OCI-LY7 (cell line): ENCODE measurements around the gene TBC1D4.

Experiments used
- CTCF ChIP-seq: fragments of 200-600 bp; sonication (generic); conservative IDR thresholded peaks from 2 replicates; pipeline ENCODE4 v1.5.1; 2014; ENCODE audit warnings: mild to moderate bottlenecking, antibody characterized with exemption, low read length, moderate library complexity, mixed read lengths
- EZH2phosphoT487 ChIP-seq: fragments of 200-600 bp; sonication (generic); IDR thresholded peaks from 2 replicates; pipeline ENCODE4 v1.6.1; 2018; ENCODE audit warnings: low read depth, borderline replicate concordance, mild to moderate bottlenecking, mixed run types, antibody characterized with exemption, low read length, moderate library complexity, mixed read lengths

DNA sequence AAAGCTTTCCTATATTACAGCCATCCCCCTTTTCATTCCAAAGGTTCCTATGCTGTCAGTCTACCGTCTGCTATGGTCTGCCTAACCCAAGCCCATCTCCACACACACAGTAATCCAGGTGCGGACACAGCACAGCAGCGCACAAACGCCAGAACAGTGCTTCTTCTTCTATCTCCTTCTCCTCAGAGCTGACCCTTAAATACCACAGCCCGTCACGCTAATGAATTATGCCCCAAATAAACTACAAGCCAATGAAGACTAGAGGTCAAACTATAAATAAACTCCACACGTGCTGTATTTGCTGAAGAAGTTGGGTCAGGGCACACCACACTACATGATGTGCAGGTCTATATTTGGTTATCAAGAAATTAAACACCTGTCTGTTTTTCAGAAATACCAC lies 71.8 kb downstream of the TBC1D4 start:
- no peak for TF ChIP-seq CTCF
- TF ChIP-seq EZH2phosphoT487: no peak
